Hepatocyte (in vitro differentiated cells): ENCODE results near the gene MPC1.

Experiments
- EZH2 ChIP-seq: fragments of 200-600 bp; sonication (generic); IDR thresholded peaks from 2 replicates; pipeline ENCODE4 v1.6.1; 2016; ENCODE audit warnings: antibody characterized with exemption, mild to moderate bottlenecking, borderline replicate concordance
- TF ChIP-seq, protein P1 (sequence below): fragments of 200-600 bp; sonication (generic); IDR thresholded peaks from 2 replicates; pipeline ENCODE4 v1.5.1; 2016; ENCODE audit warnings: antibody characterized with exemption, mild to moderate bottlenecking; ENCODE audit not compliant: poor library complexity

DNA sequence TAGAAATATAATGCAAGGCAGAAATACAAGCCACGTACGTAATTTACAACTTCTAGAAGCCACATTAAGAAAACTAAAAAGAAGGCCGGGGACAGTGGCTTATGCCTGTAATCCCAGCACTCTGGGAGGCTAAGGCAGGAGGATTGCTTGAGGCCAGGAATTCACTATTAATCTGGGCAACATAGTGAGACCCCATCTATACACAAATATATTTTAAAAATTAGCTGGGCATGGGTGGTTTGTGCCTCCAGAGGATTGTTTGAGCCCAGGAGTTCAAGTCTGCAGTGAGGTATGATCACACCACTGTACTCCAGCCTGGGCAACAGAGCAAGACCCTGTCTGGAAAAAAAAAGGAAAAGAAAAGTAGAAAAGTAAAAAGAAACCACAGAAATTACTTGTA, 12.3 kb downstream of the MPC1 start:
- no peak for TF ChIP-seq EZH2
- TF ChIP-seq, protein P1, sequence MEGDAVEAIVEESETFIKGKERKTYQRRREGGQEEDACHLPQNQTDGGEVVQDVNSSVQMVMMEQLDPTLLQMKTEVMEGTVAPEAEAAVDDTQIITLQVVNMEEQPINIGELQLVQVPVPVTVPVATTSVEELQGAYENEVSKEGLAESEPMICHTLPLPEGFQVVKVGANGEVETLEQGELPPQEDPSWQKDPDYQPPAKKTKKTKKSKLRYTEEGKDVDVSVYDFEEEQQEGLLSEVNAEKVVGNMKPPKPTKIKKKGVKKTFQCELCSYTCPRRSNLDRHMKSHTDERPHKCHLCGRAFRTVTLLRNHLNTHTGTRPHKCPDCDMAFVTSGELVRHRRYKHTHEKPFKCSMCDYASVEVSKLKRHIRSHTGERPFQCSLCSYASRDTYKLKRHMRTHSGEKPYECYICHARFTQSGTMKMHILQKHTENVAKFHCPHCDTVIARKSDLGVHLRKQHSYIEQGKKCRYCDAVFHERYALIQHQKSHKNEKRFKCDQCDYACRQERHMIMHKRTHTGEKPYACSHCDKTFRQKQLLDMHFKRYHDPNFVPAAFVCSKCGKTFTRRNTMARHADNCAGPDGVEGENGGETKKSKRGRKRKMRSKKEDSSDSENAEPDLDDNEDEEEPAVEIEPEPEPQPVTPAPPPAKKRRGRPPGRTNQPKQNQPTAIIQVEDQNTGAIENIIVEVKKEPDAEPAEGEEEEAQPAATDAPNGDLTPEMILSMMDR, result no peak
